Gastrocnemius medialis (tissue), 4 donors: ENCODE data around the gene PBX2. TPM values are rescaled to one million over a fixed set of nuclear protein-coding genes. Genes with fewer than 3 reads are reported as not detected.

Source experiments
- ATAC-seq, 2 donors: fragments of 150-250 bp; one replicate each; pipeline ENCODE4 v1.9.1; 2016
- DNase-seq, 2 donors: peaks; one replicate each; pipeline ENCODE4 v3.0.0-alpha.2; 2019
- H3K27ac ChIP-seq, 4 donors: fragments of 200-600 bp; sonication (generic); 1 replicate in 1 of 4; 2 replicates in 3 of 4; pipeline ENCODE4 v1.5.1; 2016 to 2018; ENCODE audit warnings: mild to moderate bottlenecking in 2 of 4, moderate library complexity in 1 of 4
- H3K27me3 ChIP-seq, 3 donors: fragments of 200-600 bp; sonication (generic) in 2 of 3; 1 replicate in 1 of 3; 2 replicates in 2 of 3; pipeline versions ENCODE4 v1.5.1 to v1.6.0; 2016 to 2019; ENCODE audit warnings: mild to moderate bottlenecking in 1 of 3, moderate library complexity in 1 of 3
- H3K36me3 ChIP-seq, 2 donors: fragments of 200-600 bp; sonication (generic) in 1 of 2; one replicate each; pipeline ENCODE4 v1.5.1; 2017 to 2018
- H3K4me1 ChIP-seq, 2 donors: fragments of 200-600 bp; sonication (generic) in 1 of 2; one replicate each; pipeline ENCODE4 v1.5.1; 2016 to 2017; ENCODE audit warnings: mild to moderate bottlenecking in 2 of 2
- H3K4me3 ChIP-seq, 4 donors: fragments of 200-600 bp; sonication (generic) in 3 of 4; 1 replicate in 1 of 4; 2 replicates in 3 of 4; pipeline ENCODE4 v1.5.1; 2016 to 2019; ENCODE audit warnings: mild to moderate bottlenecking in 2 of 4
- H3K9me3 ChIP-seq, 3 donors: fragments of 200-600 bp; sonication (generic) in 2 of 3; 1 replicate in 1 of 3; 2 replicates in 2 of 3; pipeline ENCODE4 v1.5.1; 2016 to 2019
- POLR2A ChIP-seq, 2 donors: fragments of 450-650 bp; IDR thresholded peaks; one replicate each; pipeline ENCODE4 v1.6.1; 2017; ENCODE audit warnings: antibody characterized with exemption in 2 of 2, mild to moderate bottlenecking in 2 of 2, moderate library complexity in 2 of 2
- in situ Hi-C, 4 donors: fragments of 200-750 bp; cut with MboI; loops; one replicate each; pipeline versions ENCODE4 v1.15.0 to v1.8.0; 2017; ENCODE audit warnings: low sequenced_read_pairs in 4 of 4
- intact Hi-C: fragments of 100-400 bp; cut with DNase I; formaldehyde crosslinking; loops from one replicate; pipeline ENCODE4 v1.15.1; 2023; ENCODE audit warnings: low total_unique reads
- total RNA-seq, 4 donors: library from RNA; depleted of rRNA; stranded (reverse); fragments of >200 nt; gene quantifications; one replicate each; pipeline versions ENCODE4 v1.1.0 to v1.2.3, GENCODE V29; 2016
- TF ChIP-seq, protein P1 (sequence below), 5 experiments: fragments of 450-650 bp in 3 of 5; fragments of 200-600 bp in 2 of 5; sonication (generic) in 2 of 5; IDR thresholded peaks in 4 of 5; conservative IDR thresholded peaks in 1 of 5; 1 replicate in 4 of 5; 2 replicates in 1 of 5; pipeline ENCODE4 v1.5.1; 2016 to 2019; ENCODE audit warnings: antibody characterized with exemption in 5 of 5, mild to moderate bottlenecking in 3 of 5, moderate library complexity in 3 of 5

PBX2 gene
- total RNA-seq, 4 donors from 2014 or later = 24.3 to 37.6 (median 33.6) TPM

DNA sequence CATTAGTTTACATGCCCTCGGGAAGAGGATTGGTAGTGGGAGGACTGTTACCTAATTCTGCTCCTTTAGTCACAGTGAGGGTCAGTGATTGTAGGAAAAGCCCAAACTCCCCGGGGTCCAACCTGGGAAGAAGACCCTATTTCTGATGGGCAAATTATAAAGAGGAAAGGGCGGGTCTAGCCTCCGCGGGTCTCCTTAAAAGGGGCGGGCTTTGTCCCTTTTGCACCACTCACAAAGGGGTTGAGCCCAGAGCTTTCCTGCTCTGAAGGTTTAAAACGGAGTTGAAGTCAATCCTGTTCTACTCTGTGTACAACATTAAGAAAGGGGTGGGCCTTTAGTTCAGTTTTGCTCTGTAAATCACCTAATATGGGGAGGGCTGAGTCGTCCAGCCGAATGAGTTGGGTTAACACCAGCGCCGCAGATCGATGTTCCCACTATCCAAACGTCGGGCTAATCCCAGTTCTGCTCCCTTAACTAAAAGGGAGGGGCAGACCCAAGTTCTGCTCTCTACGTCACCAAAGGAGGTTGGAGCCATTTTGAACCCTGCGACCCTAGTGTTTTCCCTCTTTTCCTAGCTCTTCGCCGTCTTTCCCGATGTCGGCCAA, 12.7 kb downstream of the PBX2 start:
- ATAC-seq = peak; percentile 6 to 12
- in situ Hi-C loops = loop anchor here in 3 of 4 donors (25.0 kb wide), 6 partner anchors 215 to 1565 kb away; partner anchors contain the start of genes BRD2 (in 3 of the 3), HLA-DMA (in 3 of the 3), APOM (in 2 of the 3) and BAG6 (in 2 of the 3)
- peak overlapping the region; percentile 81 to 99 (median 96) for H3K4me3 ChIP-seq
- peaks cover 36 to 46% of the 10 kb centered on the region in 2 donors for H3K4me1 ChIP-seq
- no peaks in the 10 kb centered on the region for H3K27me3 ChIP-seq
- no peak for DNase-seq
- peaks cover 0 to 19% of the 10 kb centered on the region in 2 donors for H3K36me3 ChIP-seq
- H3K9me3 ChIP-seq = no peaks in the 10 kb centered on the region
- peak; percentile 19 to 48 for TF ChIP-seq POLR2A (IDR thresholded peaks at IDR 0.05)
- TF ChIP-seq, protein P1, sequence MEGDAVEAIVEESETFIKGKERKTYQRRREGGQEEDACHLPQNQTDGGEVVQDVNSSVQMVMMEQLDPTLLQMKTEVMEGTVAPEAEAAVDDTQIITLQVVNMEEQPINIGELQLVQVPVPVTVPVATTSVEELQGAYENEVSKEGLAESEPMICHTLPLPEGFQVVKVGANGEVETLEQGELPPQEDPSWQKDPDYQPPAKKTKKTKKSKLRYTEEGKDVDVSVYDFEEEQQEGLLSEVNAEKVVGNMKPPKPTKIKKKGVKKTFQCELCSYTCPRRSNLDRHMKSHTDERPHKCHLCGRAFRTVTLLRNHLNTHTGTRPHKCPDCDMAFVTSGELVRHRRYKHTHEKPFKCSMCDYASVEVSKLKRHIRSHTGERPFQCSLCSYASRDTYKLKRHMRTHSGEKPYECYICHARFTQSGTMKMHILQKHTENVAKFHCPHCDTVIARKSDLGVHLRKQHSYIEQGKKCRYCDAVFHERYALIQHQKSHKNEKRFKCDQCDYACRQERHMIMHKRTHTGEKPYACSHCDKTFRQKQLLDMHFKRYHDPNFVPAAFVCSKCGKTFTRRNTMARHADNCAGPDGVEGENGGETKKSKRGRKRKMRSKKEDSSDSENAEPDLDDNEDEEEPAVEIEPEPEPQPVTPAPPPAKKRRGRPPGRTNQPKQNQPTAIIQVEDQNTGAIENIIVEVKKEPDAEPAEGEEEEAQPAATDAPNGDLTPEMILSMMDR (IDR thresholded peaks at IDR 0.05 in 4 of 5, conservative IDR thresholded peaks at IDR 0.05 in 1 of 5) = no peak
- H3K27ac ChIP-seq = peak overlapping the region; percentile 92 to 99 (median 96)
- intact Hi-C loops = loop anchor here (1.0 to 10.0 kb wide), 9 partner anchors 18 to 1138 kb away; partner anchors contain the start of genes B3GALT4, BRD2, CSNK2B and DXO

DNA sequence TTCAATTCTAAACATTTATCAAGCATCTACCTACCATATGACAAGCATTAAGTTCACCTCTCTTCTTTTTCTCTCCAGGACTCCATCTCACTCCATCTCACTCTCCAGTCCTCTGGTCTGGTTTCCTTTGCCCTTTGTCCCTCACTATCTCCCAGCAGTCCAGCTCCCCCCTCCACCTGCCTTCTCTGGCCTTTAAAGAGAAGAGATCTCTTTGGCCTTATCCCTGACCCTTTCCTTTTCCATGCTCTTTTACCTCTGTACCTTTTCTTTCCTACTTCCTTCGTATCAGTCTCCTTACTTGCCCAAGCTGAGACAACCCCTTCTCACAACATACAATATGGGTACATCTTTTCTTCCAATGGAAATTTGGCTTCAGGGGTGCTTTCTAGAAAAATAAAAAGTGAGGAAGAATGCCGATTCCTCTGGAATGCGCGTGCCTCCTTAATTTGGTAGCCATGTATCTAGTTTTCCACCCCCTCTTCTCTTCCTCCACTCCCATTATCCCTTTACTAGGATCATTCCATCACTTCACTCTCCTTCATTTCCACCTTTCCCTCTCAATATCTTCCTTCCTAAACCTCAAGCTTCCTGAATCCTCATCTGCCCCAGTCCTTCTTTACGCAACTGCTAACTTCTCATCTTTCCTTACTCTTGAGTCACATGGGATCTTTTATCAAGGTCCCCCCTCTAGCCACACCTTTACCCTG, 13.4 kb downstream of the PBX2 start:
- no peaks in the 10 kb centered on the region for H3K27me3 ChIP-seq

DNA sequence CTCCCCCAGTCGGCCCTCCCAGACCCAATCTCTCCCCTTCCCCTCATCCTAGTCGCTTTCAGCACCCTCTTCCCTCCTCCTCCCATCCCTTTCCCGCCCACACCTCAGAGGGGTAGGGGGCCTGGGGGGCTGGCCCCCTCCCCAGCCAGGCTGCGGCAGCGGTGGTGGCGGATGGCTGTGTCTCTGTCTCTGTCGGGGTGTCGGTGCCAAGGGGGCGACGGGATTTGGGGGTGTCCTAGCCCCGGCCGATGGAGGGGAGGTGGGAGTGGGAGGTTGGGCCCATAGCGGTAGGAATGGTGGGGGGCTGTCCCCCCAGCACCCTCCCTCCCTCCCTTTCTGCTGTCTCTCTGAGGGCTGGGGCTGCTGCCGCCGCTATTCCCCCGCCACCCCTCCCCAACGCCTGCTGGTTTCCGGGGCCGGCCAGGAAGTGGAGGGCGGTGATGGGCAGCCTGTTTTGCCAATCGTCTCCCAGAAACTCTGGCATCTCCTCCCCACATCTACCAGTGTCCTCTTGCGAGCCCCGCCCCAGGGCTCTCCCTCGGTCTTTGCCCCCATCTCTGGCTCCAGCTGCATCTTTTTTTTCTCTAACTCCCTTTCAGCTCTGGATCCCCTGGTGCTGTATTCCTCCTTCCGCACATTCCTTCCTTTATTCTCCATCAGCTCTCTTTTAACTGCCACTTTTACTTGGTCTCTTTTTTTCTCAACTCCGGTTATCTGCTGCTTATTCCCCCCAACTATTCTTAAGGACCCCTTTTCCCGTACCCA, 14.1 kb downstream of the PBX2 start, which contains the start of gene AGPAT1:
Gene AGPAT1 (minus strand): TSS at position 374 of the 765 bp plus-strand sequence. CDS start 4,588 bp downstream, outside the sequence.
- in situ Hi-C loops = loop anchor here in 3 of 4 donors (25.0 kb wide), 6 partner anchors 214 to 1564 kb away; partner anchors contain the start of genes BRD2 (in 3 of the 3), HLA-DMA (in 3 of the 3), APOM (in 2 of the 3) and BAG6 (in 2 of the 3)
- DNase-seq (peak; percentile 96 to 98), ATAC-seq (peak; percentile 56 to 63)
- Histone ChIP-seq H3K4me1 (peaks cover 35 to 40% of the 10 kb centered on the region in 2 donors), H3K9me3 (no peaks in the 10 kb centered on the region), H3K27ac (peak within 1 kb of the TSS; percentile 92 to 99 (median 96)), H3K4me3 (peak within 1 kb of the TSS; percentile 81 to 99 (median 96)), H3K36me3 (peaks cover 0 to 13% of the 10 kb centered on the region in 2 donors), H3K27me3 (no peaks in the 10 kb centered on the region)
- intact Hi-C loops = loop anchor here (1.0 to 10.0 kb wide), 8 partner anchors 46 to 1139 kb away; partner anchors contain the start of genes B3GALT4, BRD2, CSNK2B and DXO
- TF ChIP-seq, protein P1 (IDR thresholded peaks at IDR 0.05 in 4 of 5, conservative IDR thresholded peaks at IDR 0.05 in 1 of 5) = no peak
- TF ChIP-seq POLR2A (IDR thresholded peaks at IDR 0.05) = peak; percentile 69 to 83

More for the DNA sequence above, 13.4 kb downstream of the PBX2 start:
- TF ChIP-seq, protein P1 (IDR thresholded peaks at IDR 0.05 in 4 of 5, conservative IDR thresholded peaks at IDR 0.05 in 1 of 5) = no peak
- no peak for TF ChIP-seq POLR2A (IDR thresholded peaks at IDR 0.05)
- H3K27ac ChIP-seq = peak overlapping the region; percentile 92 to 99 (median 96)
- ATAC-seq (peak in 1 of 2 donors; percentile 9), DNase-seq (no peak)
- H3K9me3 ChIP-seq = no peaks in the 10 kb centered on the region
- peaks cover 35 to 40% of the 10 kb centered on the region in 2 donors for H3K4me1 ChIP-seq
- peaks cover 0 to 19% of the 10 kb centered on the region in 2 donors for H3K36me3 ChIP-seq
- peak overlapping the region; percentile 81 to 99 (median 96) for H3K4me3 ChIP-seq
- in situ Hi-C loops (loop anchor here in 3 of 4 donors (25.0 kb wide), 6 partner anchors 214 to 1564 kb away; partner anchors contain the start of genes BRD2 (in 3 of the 3), HLA-DMA (in 3 of the 3), APOM (in 2 of the 3) and BAG6 (in 2 of the 3)), intact Hi-C loops (loop anchor here (1.0 to 10.0 kb wide), 10 partner anchors 19 to 1138 kb away; partner anchors contain the start of genes B3GALT4, BRD2, CSNK2B and DXO)

DNA sequence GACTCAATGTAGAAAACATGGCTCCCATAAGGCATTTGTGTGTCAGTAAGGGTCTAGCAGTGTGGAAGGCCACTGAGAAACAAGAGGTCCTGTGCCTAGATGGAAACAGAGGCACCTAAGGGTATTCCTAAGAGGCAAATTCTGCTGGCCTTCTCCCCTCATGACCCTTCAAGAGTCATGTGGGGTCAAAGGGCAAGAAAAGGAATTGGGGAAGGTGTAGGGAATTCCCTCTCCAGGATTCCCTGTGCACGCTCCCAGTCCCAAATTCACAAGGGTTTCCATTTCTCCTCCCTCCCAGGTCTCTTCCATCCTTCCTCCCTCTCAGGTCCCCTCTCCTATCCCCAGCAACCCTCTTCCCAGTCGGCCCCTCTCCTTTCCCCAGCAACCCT, 14.7 kb downstream of the PBX2 start:
- Histone ChIP-seq H3K36me3 (peaks cover 0 to 10% of the 10 kb centered on the region in 2 donors), H3K4me3 (peak overlapping the region; percentile 81 to 99 (median 96)), H3K9me3 (no peaks in the 10 kb centered on the region), H3K4me1 (peaks cover 35 to 37% of the 10 kb centered on the region in 2 donors), H3K27ac (peak overlapping the region; percentile 92 to 99 (median 96)), H3K27me3 (no peaks in the 10 kb centered on the region)
- DNase-seq (no peak), ATAC-seq (no peak)
- in situ Hi-C loops = loop anchor here in 3 of 4 donors (25.0 kb wide), 6 partner anchors 213 to 1563 kb away; partner anchors contain the start of genes BRD2 (in 3 of the 3), HLA-DMA (in 3 of the 3), APOM (in 2 of the 3) and BAG6 (in 2 of the 3)
- intact Hi-C loops = loop anchor here (5.0 to 10.0 kb wide), 6 partner anchors 201 to 1139 kb away; partner anchors contain the start of genes B3GALT4, BRD2, CSNK2B and DXO
- TF ChIP-seq, protein P1 (IDR thresholded peaks at IDR 0.05 in 4 of 5, conservative IDR thresholded peaks at IDR 0.05 in 1 of 5) = no peak
- TF ChIP-seq POLR2A (IDR thresholded peaks at IDR 0.05) = no peak
